Type B pancreatic cell (in vitro differentiated cells): ENCODE measurements around the gene RPRD1B. TPM values are rescaled to one million over a fixed set of nuclear protein-coding genes. Genes with fewer than 3 reads are reported as not detected.
A peak's percentile ranks its signal among the peaks of the same experiment; 100 is the strongest.

Source experiments
- DNase-seq: peaks from one replicate; pipeline ENCODE4 v3.0.0; 2021; ENCODE audit warnings: mixed read lengths; ENCODE audit not compliant: unreplicated experiment; ENCODE audit errors: extremely low spot score
- H3K27ac Mint-ChIP-seq: 2 replicates; pipeline ENCODE4 v1.8.0; 2021; ENCODE audit warnings: mild to moderate bottlenecking, mixed read lengths
- H3K27me3 Mint-ChIP-seq: 2 replicates; pipeline ENCODE4 v1.8.0; 2021; ENCODE audit warnings: mixed read lengths
- H3K36me3 Mint-ChIP-seq: 2 replicates; pipeline ENCODE4 v1.8.0; 2021; ENCODE audit warnings: mixed read lengths
- H3K4me1 Mint-ChIP-seq: one replicate; pipeline ENCODE4 v1.8.0; 2021; ENCODE audit warnings: mixed read lengths; ENCODE audit not compliant: unreplicated experiment
- H3K4me3 Mint-ChIP-seq: 2 replicates; pipeline ENCODE4 v1.8.0; 2021; ENCODE audit warnings: mild to moderate bottlenecking, mixed read lengths
- H3K9me3 Mint-ChIP-seq: 2 replicates; pipeline ENCODE4 v1.8.0; 2021; ENCODE audit warnings: mixed read lengths
- CTCF ChIP-seq: fragments of 200-600 bp; sonication (generic); conservative IDR thresholded peaks from 2 replicates; pipeline ENCODE4 v1.5.0; 2021; ENCODE audit warnings: antibody characterized with exemption, mild to moderate bottlenecking
- total RNA-seq: library from RNA; stranded (reverse); gene quantifications from 2 replicates; pipeline ENCODE4 v1.2.1, GENCODE V29; 2021; ENCODE audit warnings: low replicate concordance

RPRD1B gene
- total RNA-seq, 1 donor from 2014 or later: 41.9 TPM

GRCh38 chr20:38084425-38084951 lies 50.9 kb downstream of the RPRD1B start:
- TF ChIP-seq CTCF: no peak
- Mint-ChIP-seq H3K4me3 (peak overlapping the region; percentile 6), H3K27ac (peak overlapping the region; percentile 76), H3K4me1 (peaks cover 28% of the 10 kb centered on the region), H3K27me3 (no peaks in the 10 kb centered on the region), H3K36me3 (peaks cover 58% of the 10 kb centered on the region), H3K9me3 (peaks cover 9% of the 10 kb centered on the region)
- DNase-seq: no peak

- Mint-ChIP-seq H3K9me3 (peaks cover 9% of the 10 kb centered on the region), H3K36me3 (peaks cover 55% of the 10 kb centered on the region), H3K4me3 (no peak overlapping the region), H3K4me1 (peaks cover 28% of the 10 kb centered on the region), H3K27ac (peak overlapping the region; percentile 76), H3K27me3 (no peaks in the 10 kb centered on the region)
- TF ChIP-seq CTCF: no peak
- no peak for DNase-seq
Measured at GRCh38 chr20:38085026-38085425, 51.5 kb downstream of the RPRD1B start.

DNA sequence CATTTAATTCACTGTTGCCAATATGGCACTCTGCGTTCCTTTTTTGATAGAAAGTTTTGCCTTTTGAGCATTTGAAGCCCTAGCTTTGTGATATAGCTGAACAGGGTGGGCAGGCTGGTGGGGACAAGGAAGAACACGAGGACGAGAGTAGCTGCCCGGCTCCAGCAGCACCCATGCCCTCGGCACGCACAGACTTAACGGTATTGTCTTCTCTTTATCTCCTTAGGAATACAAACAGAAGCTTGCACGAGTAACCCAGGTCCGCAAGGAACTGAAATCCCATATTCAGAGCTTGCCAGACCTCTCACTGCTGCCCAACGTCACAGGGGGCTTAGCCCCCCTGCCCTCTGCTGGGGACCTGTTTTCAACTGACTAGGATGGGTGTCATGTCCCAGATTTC lies 56.0 kb downstream of the RPRD1B start:
- peaks cover 41% of the 10 kb centered on the region for H3K4me1 Mint-ChIP-seq
- no peaks in the 10 kb centered on the region for H3K27me3 Mint-ChIP-seq
- H3K27ac Mint-ChIP-seq: no peak overlapping the region
- H3K9me3 Mint-ChIP-seq: no peaks in the 10 kb centered on the region
- peaks cover 46% of the 10 kb centered on the region for H3K36me3 Mint-ChIP-seq
- TF ChIP-seq CTCF: no peak
- no peak overlapping the region for H3K4me3 Mint-ChIP-seq
- DNase-seq: no peak

DNA sequence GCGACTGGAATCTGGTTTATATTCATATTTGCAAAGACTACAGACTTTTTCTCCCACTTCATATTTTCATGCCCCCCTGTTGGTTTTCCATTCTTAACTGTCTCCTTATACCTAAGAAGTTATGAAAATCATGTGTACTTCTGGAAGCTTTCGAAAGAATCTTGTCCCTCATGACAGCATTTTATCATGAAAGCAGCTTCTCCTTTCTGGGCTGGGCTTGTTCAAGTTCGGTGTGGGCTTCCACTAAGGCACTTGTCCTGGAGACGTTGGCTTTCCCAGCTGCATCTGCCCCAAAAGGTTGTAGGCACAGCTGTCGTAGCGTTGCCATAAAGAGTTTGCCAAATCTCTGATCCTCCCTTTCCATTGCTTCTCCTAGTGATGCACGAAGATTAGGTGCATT lies 56.5 kb downstream of the RPRD1B start:
- peaks cover 42% of the 10 kb centered on the region for H3K36me3 Mint-ChIP-seq
- no peak for DNase-seq
- no peaks in the 10 kb centered on the region for H3K27me3 Mint-ChIP-seq
- no peak overlapping the region for H3K27ac Mint-ChIP-seq
- peaks cover 41% of the 10 kb centered on the region for H3K4me1 Mint-ChIP-seq
- TF ChIP-seq CTCF: no peak
- no peak overlapping the region for H3K4me3 Mint-ChIP-seq
- no peaks in the 10 kb centered on the region for H3K9me3 Mint-ChIP-seq

GRCh38 chr20:38091441-38092216 lies 58.1 kb downstream of the RPRD1B start:
- peaks cover 31% of the 10 kb centered on the region for H3K36me3 Mint-ChIP-seq
- peak overlapping the region; percentile 33 for H3K27ac Mint-ChIP-seq
- no peaks in the 10 kb centered on the region for H3K9me3 Mint-ChIP-seq
- H3K4me1 Mint-ChIP-seq: peaks cover 37% of the 10 kb centered on the region
- no peaks in the 10 kb centered on the region for H3K27me3 Mint-ChIP-seq
- H3K4me3 Mint-ChIP-seq: peak overlapping the region; percentile 40
- no peak for DNase-seq
- no peak for TF ChIP-seq CTCF
